Tibial nerve (tissue), 3 donors: ENCODE results near the gene VEGFA.

Experiments used
- CTCF ChIP-seq, 5 experiments: fragments of 200-600 bp in 3 of 5; fragments of 450-650 bp in 2 of 5; sonication (generic) in 3 of 5; IDR thresholded peaks; one replicate each; pipeline ENCODE4 v1.5.1; 2016 to 2019; ENCODE audit warnings: antibody characterized with exemption in 5 of 5, mild to moderate bottlenecking in 3 of 5, moderate library complexity in 2 of 5
- POLR2A ChIP-seq, 2 donors: fragments of 450-650 bp; IDR thresholded peaks; one replicate each; pipeline ENCODE4 v1.6.1; 2017; ENCODE audit warnings: antibody characterized with exemption in 2 of 2, mild to moderate bottlenecking in 2 of 2, moderate library complexity in 2 of 2

GRCh38 chr6:43786664-43787329, 16.8 kb downstream of the VEGFA start:
- TF ChIP-seq CTCF (IDR thresholded peaks at IDR 0.05) (no peak), POLR2A (IDR thresholded peaks at IDR 0.05) (no peak)
